ENCODE measurements around the gene CCDC149. TPM values are rescaled to one million over a fixed set of nuclear protein-coding genes. Genes with fewer than 3 reads are reported as not detected.

Gene CCDC149
- total RNA-seq = 4.5 and 15.3 TPM in 2 replicates

DNA sequence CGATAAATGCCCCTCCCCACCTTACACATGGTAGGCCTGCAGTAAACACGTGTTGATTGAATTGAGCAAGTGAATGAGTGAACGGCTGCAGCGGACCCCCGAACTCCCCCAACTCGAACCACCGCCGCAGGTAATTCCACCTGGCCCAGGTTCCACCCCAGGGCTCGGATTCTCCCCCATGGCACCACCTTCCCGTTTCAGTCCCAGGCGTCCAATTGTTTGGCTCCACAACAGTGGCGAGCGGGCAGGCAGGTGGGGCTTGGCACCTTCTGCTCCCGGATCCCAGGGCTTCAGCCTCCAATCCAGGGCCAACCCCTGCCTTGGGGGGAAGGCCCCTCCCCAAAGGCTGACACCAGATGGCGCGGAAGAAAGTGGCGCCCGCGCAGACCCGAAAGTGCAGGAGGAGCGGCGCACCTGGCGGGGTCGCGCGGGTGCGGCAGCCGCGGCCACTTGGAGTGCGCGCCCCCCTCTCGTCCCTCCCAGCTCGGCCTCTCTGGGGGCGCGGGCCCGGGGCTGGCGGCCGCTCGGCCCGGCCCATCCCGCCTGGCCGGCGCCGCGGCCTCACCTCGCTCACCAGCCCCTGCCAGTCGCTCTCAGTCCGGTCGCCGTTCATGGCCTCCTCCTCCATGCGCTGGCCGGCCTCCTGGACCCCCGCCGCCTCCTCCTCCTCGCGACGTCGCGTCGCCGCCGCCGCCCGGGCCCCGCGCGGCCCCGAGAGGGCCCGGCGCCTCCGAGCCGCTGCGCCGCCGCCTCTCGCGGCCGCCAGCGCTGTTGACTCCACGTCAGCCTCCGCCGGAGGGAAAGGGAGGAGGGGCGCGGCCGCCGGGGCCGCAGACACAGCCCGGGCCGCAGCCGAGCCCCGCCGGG, at the start of gene CCDC149:
Gene CCDC149 (minus strand): TSS at position 791 of the 867 bp plus-strand sequence. CDS start 178 bp downstream, at position 613.

DNA sequence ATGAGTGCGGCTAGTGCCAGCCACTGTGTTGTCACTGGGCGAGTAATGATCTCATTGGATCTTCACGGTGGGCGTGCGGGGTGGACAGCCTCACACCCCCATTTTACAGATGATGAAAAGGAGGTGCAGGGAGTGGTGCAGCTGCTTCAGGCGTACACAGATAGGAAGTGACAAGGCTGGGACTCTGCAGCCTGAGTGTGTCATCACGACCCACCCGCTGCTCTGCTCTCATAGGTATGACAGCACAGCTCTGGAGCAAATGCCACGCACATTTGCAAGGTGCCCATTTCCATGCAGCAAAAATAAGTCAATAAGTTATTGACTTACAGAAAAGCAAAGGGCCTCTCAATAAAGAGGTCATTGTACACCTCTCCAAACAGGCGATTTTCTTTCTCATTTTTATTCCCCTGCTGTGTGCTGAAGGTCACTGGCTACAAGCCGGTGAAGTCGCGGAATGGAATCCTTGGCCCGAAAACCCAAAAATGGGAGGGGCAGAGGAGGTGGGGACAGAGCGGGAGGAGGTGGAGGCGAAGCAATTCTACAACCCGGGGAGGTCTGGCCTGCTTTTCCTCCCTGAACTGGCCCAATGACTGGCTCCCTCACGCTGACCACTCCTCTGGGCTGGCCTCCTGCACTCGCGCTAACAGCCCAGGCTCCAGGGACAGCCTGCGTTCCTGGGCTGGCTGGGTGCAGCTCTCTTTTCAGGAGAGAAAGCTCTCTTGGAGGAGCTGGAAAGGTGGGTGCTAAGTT, 117.8 kb downstream of the CCDC149 start, which contains the start of gene SOD3:
Gene SOD3 (plus strand): TSS at position 658 of the 750 bp plus-strand sequence. CDS start 3,949 bp downstream, outside the sequence.

Other genes with a start within 250 kb of the CCDC149 start
- gene SOD3, start 117.5 kb downstream of the CCDC149 start, total RNA-seq = 0.31 and 0.32 TPM in 2 replicates
- under 0.01 and 0.06 TPM in 2 replicates for gene LGI2, start 117.9 kb upstream of the CCDC149 start, total RNA-seq
- 5.3 and 9.6 TPM in 2 replicates for gene SEPSECS, start 247.4 kb upstream of the CCDC149 start, total RNA-seq